Fibroblast of pulmonary artery (primary cell): ENCODE measurements around the gene TMEM245.

ENCODE experiments used
- DNase-seq: peaks from one replicate; pipeline ENCODE4 v3.0.0-alpha.2; 2010; ENCODE audit warnings: low read depth
- H3K4me3 ChIP-seq: replicated peaks from 2 replicates; pipeline ENCODE4 v1.5.1; 2011; ENCODE audit warnings: low read depth, mild to moderate bottlenecking, control low read depth, low read length, moderate library complexity
- CTCF ChIP-seq: IDR thresholded peaks from 2 replicates; pipeline ENCODE4 v1.5.1; 2011; ENCODE audit warnings: mild to moderate bottlenecking, control low read depth, low read length, inconsistent platforms; ENCODE audit errors: missing control alignments

The TMEM245 gene

GRCh38 chr9:109031241-109031640, 88.5 kb downstream of the TMEM245 start:
- no peak for TF ChIP-seq CTCF
- H3K4me3 ChIP-seq: no peak overlapping the region
- peak; percentile 73 for DNase-seq

GRCh38 chr9:109030426-109030825, 89.3 kb downstream of the TMEM245 start:
- TF ChIP-seq CTCF: no peak
- DNase-seq: no peak
- no peak overlapping the region for H3K4me3 ChIP-seq

- no peak for TF ChIP-seq CTCF
- no peak for DNase-seq
- no peak overlapping the region for H3K4me3 ChIP-seq
These were observed 91.3 kb downstream of the TMEM245 start for GRCh38 chr9:109028457-109028856.

GRCh38 chr9:109027176-109027575, 92.6 kb downstream of the TMEM245 start:
- peak; percentile 41 for DNase-seq
- TF ChIP-seq CTCF: no peak
- no peak overlapping the region for H3K4me3 ChIP-seq

GRCh38 chr9:109026306-109026705, 93.4 kb downstream of the TMEM245 start:
- DNase-seq: no peak
- no peak for TF ChIP-seq CTCF
- no peak overlapping the region for H3K4me3 ChIP-seq

GRCh38 chr9:109022873-109023272, 96.9 kb downstream of the TMEM245 start:
- no peak overlapping the region for H3K4me3 ChIP-seq
- no peak for TF ChIP-seq CTCF

GRCh38 chr9:109020581-109021511, 98.9 kb downstream of the TMEM245 start:
- no peak overlapping the region for H3K4me3 ChIP-seq
- TF ChIP-seq CTCF: no peak
- no peak for DNase-seq

More at GRCh38 chr9:109022873-109023272, 96.9 kb downstream of the TMEM245 start:
- DNase-seq: no peak
